ENCODE measurements around the gene ANKRD40CL. TPM values are rescaled to one million over a fixed set of nuclear protein-coding genes. Genes with fewer than 3 reads are reported as not detected.

The ANKRD40CL gene
- total RNA-seq, 1 experiment from 2014 or later = not detected

- H3K79me1 ChIP-seq (ENCODE audit: insufficient read depth, low read depth, low read length, poor library complexity, severe bottlenecking) = no peaks in the 10 kb centered on the region
- no peak overlapping the region for H2BK5ac ChIP-seq (ENCODE audit: insufficient read length, low read length)
- Mint-ChIP-seq H3K36me3 (ENCODE audit: insufficient read depth in 1 of 3, low read depth in 3 of 3) (no peaks in the 10 kb centered on the region), H3K27ac (peak overlapping the region in 2 of 3 experiments; percentile 44 to 59; a peak in 1 of 7 replicates), H3K4me3 (no peak overlapping the region; a peak in 1 of 5 replicates), H3K4me1 (peaks cover 6 to 11% of the 10 kb centered on the region in 2 experiments), H3K27me3 (ENCODE audit: low read depth) (no peaks in the 10 kb centered on the region), H3K9me3 (no peaks in the 10 kb centered on the region)
- H3K27me3 ChIP-seq (ENCODE audit: insufficient read depth, low read length) = no peaks in the 10 kb centered on the region
- no peaks in the 10 kb centered on the region for H3K79me2 ChIP-seq (ENCODE audit: insufficient read depth, low read length)
- no peak overlapping the region for H3T11ph ChIP-seq (ENCODE audit: low read length)
- no peak overlapping the region for H2AFZ ChIP-seq (ENCODE audit: low read length)
- no peak overlapping the region for H3K56ac ChIP-seq (ENCODE audit: insufficient read length, low read depth, low read length)
- no peak overlapping the region for H2BK120ac ChIP-seq (ENCODE audit: low read depth, low read length, poor library complexity, severe bottlenecking)
- H3K27ac ChIP-seq (ENCODE audit: insufficient read length, low read depth, low read length) = no peak overlapping the region
- H2BK20ac ChIP-seq (ENCODE audit: low read depth, low read length, poor library complexity, severe bottlenecking) = no peak overlapping the region
- H4K5ac ChIP-seq (ENCODE audit: insufficient read length, low read depth, low read length) = no peak overlapping the region
- WGBS (ENCODE audit: extremely low coverage, insufficient read length, low lambda C conversion rate) = no CpG with 5 or more reads among the region's 15 CpGs
- no peak overlapping the region for H2AK5ac ChIP-seq (ENCODE audit: insufficient read length, low read length)
- H3K23me2 ChIP-seq (ENCODE audit: insufficient read length, low read depth, low read length, poor library complexity, severe bottlenecking) = no peaks in the 10 kb centered on the region
- H4K8ac ChIP-seq (replicated peaks; ENCODE audit: insufficient read length, low read depth, low read length) = no peak overlapping the region
- H3K9ac ChIP-seq (ENCODE audit: extremely low read depth, insufficient read length, low read length) = no peak overlapping the region
- H3K4me2 ChIP-seq (ENCODE audit: insufficient read depth, insufficient read length, low read length) = no peak overlapping the region
- no peak overlapping the region for H3K14ac ChIP-seq (ENCODE audit: insufficient read depth, low read length)
- DNase-seq = peak; percentile 18
- no peaks in the 10 kb centered on the region for H3K4me1 ChIP-seq (ENCODE audit: insufficient read depth, low read length)
- H2BK15ac ChIP-seq (ENCODE audit: low read depth, low read length) = no peak overlapping the region
- no peak for TF ChIP-seq CTCF (conservative IDR thresholded peaks at IDR 0.05)
- H3K9me3 ChIP-seq (ENCODE audit: control insufficient read depth, low read depth, low read length) = no peaks in the 10 kb centered on the region
- no peak overlapping the region for H3K18ac ChIP-seq (ENCODE audit: insufficient read length, low read depth, low read length)
- H4K91ac ChIP-seq (ENCODE audit: insufficient read length, low read depth, low read length) = no peak overlapping the region
- no peak overlapping the region for H3K4ac ChIP-seq (ENCODE audit: low read depth, low read length)
- H4K20me1 ChIP-seq (ENCODE audit: control insufficient read depth, insufficient read depth, insufficient read length) = no peaks in the 10 kb centered on the region
- H2BK12ac ChIP-seq (ENCODE audit: insufficient read length, low read depth, low read length) = no peak overlapping the region
- no peak overlapping the region for H3K23ac ChIP-seq (ENCODE audit: insufficient read length, low read depth, low read length)
Observed at GRCh38 chr17:50771991-50772785, 4.9 kb upstream of the ANKRD40CL start.

All from H9 (cell line).